ENCODE results near the gene GLIS1. TPM values are rescaled to one million over a fixed set of nuclear protein-coding genes. Genes with fewer than 3 reads are reported as not detected.

GLIS1 gene
- total and polyA plus RNA-seq, 2 experiments from 2014 or later, result 0.26 to 0.31 TPM

- TF ChIP-seq ETS1 (IDR thresholded peaks at IDR 0.05), result no peak
These were observed 1.2 kb downstream of the GLIS1 start (continued) for GRCh38 chr1:53737648-53738204.

- no peaks in the 10 kb centered on the region for H3K9me3 Mint-ChIP-seq
- H4K20me1 ChIP-seq (replicated peaks; ENCODE audit: insufficient read depth), result no peaks in the 10 kb centered on the region
- no peak overlapping the region for H3K27ac Mint-ChIP-seq
- H3K79me2 ChIP-seq (replicated peaks; ENCODE audit: insufficient read depth), result no peaks in the 10 kb centered on the region
- H3K4me1 ChIP-seq (ENCODE audit: insufficient read depth), result peaks cover 9% of the 10 kb centered on the region; the same call in 1 of the 2 replicates
- no peak for DNase-seq (ENCODE audit: low spot score)
- H3K4me3 Mint-ChIP-seq, result no peak overlapping the region
- no peaks in the 10 kb centered on the region for H3K9me2 ChIP-seq (ENCODE audit: insufficient read depth)
- H3K36me3 Mint-ChIP-seq (ENCODE audit: low read depth), result no peaks in the 10 kb centered on the region
- H3F3A ChIP-seq (replicated peaks; ENCODE audit: low read depth), result peaks cover 4% of the 10 kb centered on the region; the same call in 1 of the 2 replicates
- H2AFZ ChIP-seq, result no peak overlapping the region
- no peak overlapping the region for H3K27ac ChIP-seq (ENCODE audit: low read depth)
- no peak for TF ChIP-seq REST (IDR thresholded peaks at IDR 0.05; ENCODE audit: unreplicated experiment)
- TF ChIP-seq EZH2phosphoT487 (IDR thresholded peaks at IDR 0.05; ENCODE audit: unreplicated experiment), result no peak
- no peak for TF ChIP-seq ZNF114 (CRISPR knock-in tag; IDR thresholded peaks at IDR 0.05)
- TF ChIP-seq STAT1 (IDR thresholded peaks at IDR 0.05; ENCODE audit: unreplicated experiment), result no peak
- no peak for TF ChIP-seq ETS1 (IDR thresholded peaks at IDR 0.05)
- TF ChIP-seq ZNF331 (CRISPR knock-in tag; IDR thresholded peaks at IDR 0.05; ENCODE audit: low read depth), result no peak
- TF ChIP-seq ZNF462 (CRISPR knock-in tag; IDR thresholded peaks at IDR 0.05), result no peak
- no peak for TF ChIP-seq NANOG (IDR thresholded peaks at IDR 0.05; ENCODE audit: borderline replicate concordance)
- no peak for TF ChIP-seq CREB1 (CRISPR knock-in tag; IDR thresholded peaks at IDR 0.05; ENCODE audit: low read depth)
- TF ChIP-seq JUNB (IDR thresholded peaks at IDR 0.05; ENCODE audit: unreplicated experiment), result no peak
- no peak for TF ChIP-seq EZH2 (IDR thresholded peaks at IDR 0.05; ENCODE audit: low read depth, unreplicated experiment)
- H3K4me3 ChIP-seq, result no peak overlapping the region
- H3K4me1 Mint-ChIP-seq, result peaks cover 12% of the 10 kb centered on the region
- no peak overlapping the region for H3K4me2 ChIP-seq
- no peaks in the 10 kb centered on the region for H3K36me3 ChIP-seq (ENCODE audit: insufficient read depth)
- no peak for ATAC-seq
- H3K27me3 Mint-ChIP-seq (ENCODE audit: insufficient read depth, low read depth, poor library complexity), result peaks cover 63% of the 10 kb centered on the region
- H3K27me3 ChIP-seq (ENCODE audit: insufficient read depth), result peaks cover 72% of the 10 kb centered on the region
These were observed 2.7 kb downstream of the GLIS1 start for GRCh38 chr1:53736290-53736689.

Measured in GM23338 (cell line).